Tibial nerve (tissue), 4 donors: Measurements from ENCODE around the gene MTHFD1L. TPM values are rescaled to one million over a fixed set of nuclear protein-coding genes. Genes with fewer than 3 reads are reported as not detected.

Experiments used
- DNase-seq, 2 donors: peaks; one replicate each; pipeline ENCODE4 v3.0.0-alpha.2; 2019; ENCODE audit warnings: low spot score in 2 of 2
- H3K27ac ChIP-seq, 4 donors: fragments of 200-600 bp; sonication (generic) in 3 of 4; one replicate each; pipeline ENCODE4 v1.5.1; 2017 to 2019; ENCODE audit warnings: mild to moderate bottlenecking in 1 of 4
- H3K27me3 ChIP-seq, 2 donors: fragments of 200-600 bp; sonication (generic) in 1 of 2; one replicate each; pipeline versions ENCODE4 v1.5.1 to v1.6.0; 2017 to 2019
- H3K36me3 ChIP-seq, 3 donors: fragments of 200-600 bp; sonication (generic); one replicate each; pipeline ENCODE4 v1.5.1; 2018 to 2019
- H3K4me1 ChIP-seq, 4 donors: fragments of 200-600 bp; sonication (generic) in 3 of 4; one replicate each; pipeline ENCODE4 v1.5.1; 2017 to 2019
- H3K4me3 ChIP-seq, 4 donors: fragments of 200-600 bp; sonication (generic) in 3 of 4; one replicate each; pipeline ENCODE4 v1.5.1; 2017 to 2019; ENCODE audit warnings: mild to moderate bottlenecking in 1 of 4, moderate library complexity in 1 of 4
- H3K9me3 ChIP-seq, 4 donors: fragments of 200-600 bp; sonication (generic) in 3 of 4; one replicate each; pipeline ENCODE4 v1.5.1; 2017 to 2019
- CTCF ChIP-seq, 5 experiments: fragments of 200-600 bp in 3 of 5; fragments of 450-650 bp in 2 of 5; sonication (generic) in 3 of 5; IDR thresholded peaks; one replicate each; pipeline ENCODE4 v1.5.1; 2016 to 2019; ENCODE audit warnings: antibody characterized with exemption in 5 of 5, mild to moderate bottlenecking in 3 of 5, moderate library complexity in 2 of 5
- EP300 ChIP-seq, 2 donors: sonication (generic); formaldehyde crosslinking; IDR thresholded peaks; one replicate each; pipeline ENCODE4 v1.6.1; 2017; ENCODE audit warnings: antibody characterized with exemption in 2 of 2, mild to moderate bottlenecking in 1 of 2
- POLR2A ChIP-seq, 2 donors: fragments of 450-650 bp; IDR thresholded peaks; one replicate each; pipeline ENCODE4 v1.6.1; 2017; ENCODE audit warnings: antibody characterized with exemption in 2 of 2, mild to moderate bottlenecking in 2 of 2, moderate library complexity in 2 of 2
- WGBS, 2 donors: methylation state at CpG; one replicate each; pipeline ENCODE4 v1.1.5; 2018; 5-methylcytosine and 5-hydroxymethylcytosine counted together
- total RNA-seq, 4 donors: library from RNA; depleted of rRNA; stranded (reverse); fragments of >200 nt; gene quantifications; one replicate each; pipeline ENCODE4 v1.1.0, GENCODE V29; 2016

Gene MTHFD1L
- total RNA-seq, 4 donors from 2014 or later = 8.4 to 35.1 (median 13.1) TPM

- WGBS, 2 donors = 55 to 57% methylated on average over 4 of the region's 4 CpGs
- no peak for TF ChIP-seq EP300 (IDR thresholded peaks at IDR 0.05)
- TF ChIP-seq POLR2A (IDR thresholded peaks at IDR 0.05) = no peak
- TF ChIP-seq CTCF (IDR thresholded peaks at IDR 0.05) = no peak
- Histone ChIP-seq H3K4me1 (peaks cover 0 to 30% (median 5%) of the 10 kb centered on the region in 4 donors), H3K27ac (peak overlapping the region in 3 of 4 donors; percentile 17 to 81 (median 79)), H3K4me3 (no peak overlapping the region), H3K27me3 (no peaks in the 10 kb centered on the region), H3K9me3 (no peaks in the 10 kb centered on the region), H3K36me3 (no peaks in the 10 kb centered on the region)
- DNase-seq = peak in 1 of 2 donors; percentile 23
Observed at GRCh38 chr6:151103266-151103665, 237.8 kb downstream of the MTHFD1L start.

GRCh38 chr6:151107897-151108427 lies 242.5 kb downstream of the MTHFD1L start:
- WGBS, 2 donors = 87% methylated on average over 4 of the region's 4 CpGs
- DNase-seq = no peak

GRCh38 chr6:151108548-151108947 lies 243.0 kb downstream of the MTHFD1L start:
- Histone ChIP-seq H3K36me3 (no peaks in the 10 kb centered on the region), H3K4me1 (peaks cover 0 to 3% (median 0%) of the 10 kb centered on the region in 4 donors), H3K4me3 (no peak overlapping the region), H3K9me3 (no peaks in the 10 kb centered on the region), H3K27ac (no peak overlapping the region), H3K27me3 (no peaks in the 10 kb centered on the region)
- WGBS, 2 donors = 79 to 85% methylated on average over 6 of the region's 6 CpGs
- DNase-seq = no peak
- TF ChIP-seq EP300 (IDR thresholded peaks at IDR 0.05) = no peak
- no peak for TF ChIP-seq POLR2A (IDR thresholded peaks at IDR 0.05)

More at GRCh38 chr6:151107897-151108427, 242.5 kb downstream of the MTHFD1L start:
- no peak for TF ChIP-seq POLR2A (IDR thresholded peaks at IDR 0.05)
- no peak for TF ChIP-seq CTCF (IDR thresholded peaks at IDR 0.05)
- peaks cover 0 to 8% (median 0%) of the 10 kb centered on the region in 4 donors for H3K4me1 ChIP-seq
- no peak overlapping the region for H3K27ac ChIP-seq
- H3K36me3 ChIP-seq = no peaks in the 10 kb centered on the region
- no peaks in the 10 kb centered on the region for H3K9me3 ChIP-seq
- H3K27me3 ChIP-seq = no peaks in the 10 kb centered on the region
- no peak overlapping the region for H3K4me3 ChIP-seq

- Histone ChIP-seq H3K36me3 (no peaks in the 10 kb centered on the region), H3K27me3 (no peaks in the 10 kb centered on the region), H3K4me1 (no peaks in the 10 kb centered on the region), H3K27ac (no peak overlapping the region), H3K9me3 (no peaks in the 10 kb centered on the region), H3K4me3 (no peak overlapping the region)
- WGBS, 2 donors = 79 to 81% methylated on average over 8 of the region's 8 CpGs
- DNase-seq = no peak
- TF ChIP-seq EP300 (IDR thresholded peaks at IDR 0.05) (no peak), POLR2A (IDR thresholded peaks at IDR 0.05) (no peak), CTCF (IDR thresholded peaks at IDR 0.05) (no peak)
Observed at GRCh38 chr6:151109361-151109760, 243.9 kb downstream of the MTHFD1L start.

GRCh38 chr6:151109869-151110575 lies 244.5 kb downstream of the MTHFD1L start:
- Histone ChIP-seq H3K4me1 (no peaks in the 10 kb centered on the region), H3K36me3 (no peaks in the 10 kb centered on the region)
- WGBS, 2 donors = 79 to 81% methylated on average over 11 of the region's 11 CpGs

More at GRCh38 chr6:151109869-151110575, 244.5 kb downstream of the MTHFD1L start:
- DNase-seq = no peak
- no peak overlapping the region for H3K4me3 ChIP-seq
- H3K27me3 ChIP-seq = no peaks in the 10 kb centered on the region
- no peak for TF ChIP-seq CTCF (IDR thresholded peaks at IDR 0.05)
- TF ChIP-seq POLR2A (IDR thresholded peaks at IDR 0.05) = no peak
- TF ChIP-seq EP300 (IDR thresholded peaks at IDR 0.05) = no peak
- H3K27ac ChIP-seq = no peak overlapping the region
- no peaks in the 10 kb centered on the region for H3K9me3 ChIP-seq
